NCI-H510A treated with DMSO at 0.1 percent for 48 hours (cell line): ENCODE results near the gene SLC6A11.
A peak's percentile ranks its signal among the peaks of the same experiment; 100 is the strongest.

Experiments used
- DNase-seq: peaks from one replicate; lab custom pipeline; 2025; lab: John Stamatoyannopoulos, UW

SLC6A11 gene

DNA sequence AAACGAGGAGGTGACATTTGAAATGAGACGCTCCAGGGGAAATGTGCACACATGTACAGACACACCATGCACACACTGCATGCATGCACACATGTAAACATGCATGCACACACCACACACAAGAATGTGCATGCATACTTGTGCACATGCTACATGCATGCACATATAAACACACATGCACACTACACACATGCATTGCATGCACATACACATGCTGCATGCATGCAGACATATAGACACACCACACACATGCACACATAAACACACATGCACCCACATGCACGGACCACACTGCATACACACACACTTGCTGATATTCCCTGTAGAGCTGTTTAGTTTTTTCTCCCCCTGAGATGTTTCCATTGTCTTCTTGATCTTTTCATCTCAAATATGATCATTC is 138.7 kb downstream of the SLC6A11 start:
- no peak for DNase-seq

DNA sequence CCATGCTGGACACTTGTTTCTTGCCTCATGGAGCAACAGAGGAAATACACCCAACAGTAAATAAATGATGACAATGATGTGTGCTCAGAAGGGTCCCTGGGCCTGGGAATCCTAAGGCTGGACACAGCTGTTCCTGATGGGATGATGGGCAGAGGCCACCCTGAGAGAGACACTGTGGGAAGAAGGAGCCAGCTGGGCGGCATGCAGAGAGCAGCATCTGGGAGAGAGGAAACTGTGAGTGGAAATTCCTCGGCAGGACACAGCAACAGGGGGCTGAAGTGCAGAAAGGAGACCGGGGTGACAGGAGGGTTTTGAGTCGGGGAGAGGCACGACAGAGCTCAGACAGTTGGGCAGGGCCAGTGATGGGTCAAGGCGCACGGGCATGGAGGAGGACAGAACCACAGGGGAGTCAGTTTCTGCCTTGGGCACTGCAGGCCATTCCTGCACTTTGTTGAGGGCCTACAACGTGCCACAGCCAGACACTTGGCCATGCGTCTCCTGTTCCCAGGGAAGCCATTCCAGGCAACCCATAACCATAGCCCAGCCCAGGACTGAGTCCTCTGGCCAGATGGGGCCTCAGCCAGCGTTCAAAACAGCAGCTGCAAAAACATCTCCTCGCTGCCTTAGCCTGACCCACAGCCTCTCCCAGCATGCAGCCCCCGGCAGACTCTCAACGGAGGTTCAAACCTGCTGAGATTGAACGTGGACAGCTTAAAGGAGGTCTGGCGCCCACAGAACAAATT is 139.9 kb downstream of the SLC6A11 start:
- no peak for DNase-seq

DNA sequence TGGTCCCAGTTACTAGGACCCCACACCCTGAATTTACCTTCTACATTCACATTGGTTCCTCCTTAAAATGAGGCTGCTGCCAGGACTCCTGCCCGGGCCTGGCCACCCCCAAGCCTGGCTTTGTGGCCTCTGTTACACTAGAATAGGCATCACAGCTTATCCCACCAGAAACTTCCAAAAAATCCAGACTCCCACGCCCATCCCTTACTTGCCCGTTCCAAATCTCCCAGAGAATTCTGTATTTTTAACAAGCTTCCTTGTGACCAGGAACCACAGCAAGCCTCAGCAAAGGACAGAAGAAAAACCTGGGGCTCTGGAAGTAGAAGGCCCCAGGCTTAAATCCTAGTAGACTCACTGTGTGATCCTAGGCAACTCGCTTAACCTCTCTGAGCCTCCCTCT is 140.5 kb downstream of the SLC6A11 start:
- DNase-seq: no peak

DNA sequence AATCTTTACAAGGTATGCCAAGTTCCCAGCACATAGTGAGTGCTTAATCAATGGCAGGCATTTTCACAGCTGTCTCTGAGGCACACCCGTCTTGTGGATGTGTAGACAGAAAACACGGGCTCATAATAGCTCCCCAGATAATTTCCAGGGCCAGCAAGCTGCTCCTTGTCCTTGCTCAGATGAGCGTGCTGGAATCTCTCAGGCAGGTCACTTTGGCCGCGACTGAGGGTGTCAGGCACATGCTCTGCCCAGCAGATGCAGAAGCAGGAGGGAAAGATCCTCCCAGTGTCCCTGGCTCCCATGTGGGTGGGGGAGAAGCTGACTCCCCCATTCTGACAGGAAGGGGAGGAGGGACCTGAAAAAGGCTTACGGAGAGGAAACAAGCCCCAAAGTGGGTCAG is 141.0 kb downstream of the SLC6A11 start:
- DNase-seq: no peak

- peak; percentile 26 for DNase-seq
Observed at GRCh38 chr3:10957976-10958749, 142.1 kb downstream of the SLC6A11 start.

- no peak for DNase-seq
Observed at GRCh38 chr3:10960255-10960654, 144.2 kb downstream of the SLC6A11 start.

DNA sequence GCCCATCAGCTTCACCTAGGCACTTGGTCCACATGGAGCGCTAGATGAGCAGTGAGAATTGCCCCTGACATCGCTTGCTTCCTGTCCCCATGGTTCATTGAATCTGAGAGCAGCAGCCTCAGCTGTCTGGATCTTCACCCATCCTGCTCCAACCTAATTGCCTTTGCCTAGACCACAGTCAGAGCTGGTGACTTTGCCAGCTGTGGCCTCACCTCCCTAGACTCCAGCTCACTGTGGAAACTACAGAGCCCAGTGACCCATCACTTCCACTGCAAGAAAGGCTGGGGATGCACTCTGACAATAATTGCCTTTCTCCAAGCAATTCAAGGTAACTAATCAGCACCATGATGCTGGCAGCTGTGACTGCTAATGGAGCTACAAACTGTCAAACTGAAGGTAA is 145.9 kb downstream of the SLC6A11 start:
- DNase-seq: peak; percentile 1

DNA sequence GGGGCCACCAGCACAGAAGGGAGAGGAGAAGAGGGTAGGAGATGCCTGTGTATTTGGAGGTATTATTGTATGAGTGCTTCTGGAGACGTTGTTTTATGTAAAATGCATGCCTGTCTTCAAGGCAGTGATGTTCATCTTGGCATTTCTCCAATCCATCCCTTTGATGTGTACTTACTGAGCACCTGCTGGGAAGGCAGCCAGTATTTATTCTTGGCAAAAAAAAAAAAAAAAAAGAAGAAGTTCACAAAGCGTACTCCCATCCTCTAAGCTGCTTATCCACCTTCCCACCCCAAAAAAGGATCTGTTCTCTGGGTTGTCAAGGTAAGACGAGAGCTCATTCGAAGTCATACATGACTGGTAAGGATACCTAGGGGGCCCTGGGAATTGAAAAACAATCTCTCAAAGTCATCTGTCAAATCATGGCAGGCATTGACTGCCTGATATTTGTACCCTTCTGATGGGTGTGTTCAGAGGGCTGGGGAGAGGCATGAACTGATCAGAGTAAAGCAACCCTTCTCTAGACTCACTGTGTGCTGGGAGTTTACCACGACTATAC is 146.5 kb downstream of the SLC6A11 start:
- peak; percentile 0 for DNase-seq

DNA sequence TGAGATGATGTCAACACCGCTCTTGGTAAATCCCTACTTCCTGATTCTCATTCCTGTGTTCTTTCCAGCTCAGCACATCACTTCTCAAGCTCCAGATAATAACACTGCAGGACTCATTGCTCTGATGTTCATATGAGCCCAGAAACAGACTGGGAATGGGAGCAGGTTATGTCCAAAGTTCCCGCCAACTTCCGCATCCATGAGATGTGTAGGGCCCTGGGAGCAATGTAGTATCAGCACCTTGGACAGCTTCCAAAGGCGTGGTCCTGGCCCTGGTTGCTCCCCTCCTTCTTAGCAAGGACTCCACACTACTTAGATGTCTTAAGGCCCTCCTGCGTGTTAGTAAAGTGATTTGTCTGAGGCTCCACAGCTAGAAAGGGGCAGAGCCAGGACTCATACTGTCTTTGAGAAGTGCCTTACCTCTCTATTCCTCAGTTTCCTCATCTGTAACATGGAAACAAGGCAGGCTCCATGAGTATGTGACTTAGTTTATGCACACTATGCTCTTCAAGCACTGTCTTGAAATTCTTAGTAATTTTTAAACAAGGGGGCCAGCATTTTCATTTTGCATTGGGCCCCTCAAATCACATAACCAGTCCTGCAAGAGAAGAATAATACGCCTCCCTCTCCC is 148.6 kb downstream of the SLC6A11 start:
- DNase-seq: no peak

DNA sequence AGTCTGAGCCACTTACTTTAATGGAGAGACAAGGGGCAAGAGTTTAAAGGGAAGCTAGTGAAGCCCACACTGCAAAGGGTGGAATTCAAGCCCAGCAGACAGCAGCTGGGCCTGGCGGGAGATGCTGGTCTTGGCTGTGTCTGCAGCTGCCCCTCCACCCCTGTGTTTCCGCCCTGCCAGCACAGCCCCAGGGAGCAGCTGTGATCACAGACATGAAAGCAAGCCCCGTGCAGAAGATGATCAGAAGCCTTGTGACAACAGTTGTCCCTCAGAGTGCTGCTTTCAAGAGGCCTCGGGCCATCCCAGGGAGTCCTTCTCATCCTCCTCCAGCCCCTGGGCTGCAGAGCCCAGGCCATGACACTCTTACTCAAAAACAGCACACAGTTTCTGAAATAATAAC is 152.4 kb downstream of the SLC6A11 start:
- DNase-seq: peak; percentile 10

DNA sequence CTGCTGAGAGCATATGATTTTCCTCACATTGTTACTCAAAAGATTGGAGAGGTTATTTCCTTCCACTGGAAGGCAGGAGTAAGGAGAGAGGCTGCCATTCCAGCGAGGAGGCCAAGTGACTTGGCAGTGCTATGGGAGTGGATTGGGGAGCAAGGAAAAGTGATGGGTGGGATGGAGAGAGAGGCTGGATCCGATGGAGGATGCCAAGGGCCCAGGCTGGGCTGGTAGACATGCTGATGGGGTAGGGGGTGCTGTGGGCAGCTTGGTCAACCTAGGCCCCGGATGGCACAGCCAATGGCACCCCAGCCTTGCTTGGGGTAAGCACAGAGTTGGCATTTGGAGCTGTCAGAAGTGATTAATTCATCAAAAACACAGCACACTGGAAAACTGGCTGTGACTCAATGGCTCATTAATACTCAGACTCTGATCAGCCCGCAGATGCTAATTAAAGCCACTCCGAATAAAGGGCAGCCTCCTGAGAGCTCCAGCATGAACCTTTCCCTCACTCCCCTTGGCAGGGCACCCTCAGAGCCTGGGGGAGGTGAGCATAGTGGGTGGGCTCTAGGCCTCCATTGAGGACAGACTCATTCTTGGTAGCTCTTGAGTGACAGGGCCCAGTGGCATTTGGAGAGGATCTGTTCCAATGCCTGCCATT is 154.4 kb downstream of the SLC6A11 start:
- DNase-seq: no peak

- DNase-seq: no peak
Observed at GRCh38 chr3:10972072-10972782, 156.2 kb downstream of the SLC6A11 start.

DNA sequence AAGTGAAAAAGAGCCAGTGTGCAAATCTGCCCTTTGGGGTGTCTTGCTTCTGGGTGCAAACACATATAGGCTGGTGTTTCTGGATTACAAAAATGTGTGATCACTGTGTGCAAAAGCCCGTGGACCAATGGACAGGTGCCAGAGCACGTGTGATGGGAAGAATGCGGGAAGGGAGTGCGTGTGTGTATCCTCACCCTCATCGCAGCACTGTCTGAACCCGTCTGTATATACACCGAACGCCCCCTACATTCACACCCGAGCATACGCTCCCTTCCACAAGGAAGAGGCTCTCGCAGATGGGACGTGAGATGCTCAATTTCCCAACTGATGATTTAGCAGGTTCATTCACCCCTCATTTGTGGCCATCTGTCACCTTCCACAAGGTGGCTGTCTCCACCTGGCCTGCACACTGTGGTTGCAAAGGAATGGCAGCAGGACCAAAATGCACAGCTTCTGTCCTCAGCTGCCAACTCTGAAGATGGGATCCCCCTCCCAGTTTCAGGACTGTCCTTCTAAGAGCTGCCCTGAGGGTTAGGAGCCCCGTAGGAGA is 157.1 kb downstream of the SLC6A11 start:
- DNase-seq: no peak

DNA sequence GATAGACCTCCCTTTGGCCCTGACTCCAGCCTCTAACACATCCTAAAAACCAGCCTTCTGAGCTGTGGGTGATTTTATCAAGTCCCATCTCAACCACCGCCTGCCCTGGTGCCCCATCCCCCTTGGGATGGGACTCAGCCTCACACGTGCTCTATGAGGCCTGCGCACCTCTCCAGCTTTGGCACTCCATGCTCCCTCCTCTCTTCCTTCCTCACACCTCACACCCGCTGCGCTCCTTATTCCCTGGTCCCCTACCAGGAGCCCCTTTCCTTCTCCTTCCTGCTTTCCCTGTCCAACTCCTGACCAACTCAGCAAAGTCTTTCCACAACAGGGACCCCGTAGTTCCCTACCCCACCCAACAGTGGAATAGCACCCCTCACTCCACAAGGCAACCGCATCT is 158.1 kb downstream of the SLC6A11 start:
- no peak for DNase-seq

DNA sequence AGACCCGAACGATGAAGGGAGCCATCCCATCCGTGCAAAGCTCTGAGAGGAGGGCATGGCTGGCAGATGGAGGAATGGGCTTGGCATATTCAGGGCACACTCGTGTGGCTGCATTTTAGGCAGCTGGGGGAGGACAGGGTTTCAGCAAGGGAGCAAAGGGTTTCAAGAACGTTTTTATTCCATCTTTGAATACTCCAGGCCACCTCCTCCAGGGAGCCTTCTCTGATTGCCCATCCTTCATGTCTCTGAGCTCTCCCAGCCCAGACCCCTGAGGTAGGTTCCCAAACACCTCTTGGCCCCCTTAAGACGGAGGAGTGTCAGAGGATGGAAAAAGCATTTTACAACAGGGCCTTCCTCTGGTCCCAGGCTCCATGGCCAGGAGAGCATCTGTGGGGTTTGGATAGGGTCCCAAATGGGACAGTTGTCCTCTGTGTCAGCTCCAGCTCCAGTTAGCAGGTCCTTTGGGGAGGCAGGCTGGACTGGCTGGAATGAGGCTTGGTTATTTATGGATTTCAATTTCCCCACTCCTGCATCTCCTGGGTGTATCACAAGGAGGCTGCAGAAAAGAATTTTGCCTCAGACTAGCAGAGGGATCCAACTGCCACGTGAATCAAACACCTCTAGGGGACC is 158.8 kb downstream of the SLC6A11 start:
- DNase-seq: no peak

DNA sequence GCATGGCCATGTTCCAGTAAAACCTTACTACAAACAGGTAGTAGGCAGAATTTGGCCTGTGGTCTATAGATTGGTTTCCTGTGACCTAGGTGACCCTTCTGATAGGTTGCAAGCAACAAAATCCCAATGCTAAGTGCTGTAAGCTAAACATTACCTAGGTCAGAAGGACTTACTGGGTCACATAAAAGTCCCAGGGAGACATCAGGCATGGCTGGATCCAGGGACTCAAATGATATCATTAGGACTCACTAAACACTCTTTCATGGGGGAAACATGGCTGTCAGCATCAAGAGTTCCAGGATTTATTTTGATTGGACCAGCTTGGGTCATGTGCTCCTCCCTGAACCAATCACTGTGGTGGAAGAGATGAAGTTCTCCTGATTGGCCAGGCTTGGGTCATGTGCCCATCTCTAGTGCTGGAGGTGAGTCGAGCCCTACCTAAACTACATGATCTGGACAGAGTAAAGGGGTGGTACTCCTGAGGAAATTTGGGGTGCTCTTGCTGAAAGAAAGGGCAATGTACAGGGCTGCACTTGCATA is 159.7 kb downstream of the SLC6A11 start:
- no peak for DNase-seq

DNA sequence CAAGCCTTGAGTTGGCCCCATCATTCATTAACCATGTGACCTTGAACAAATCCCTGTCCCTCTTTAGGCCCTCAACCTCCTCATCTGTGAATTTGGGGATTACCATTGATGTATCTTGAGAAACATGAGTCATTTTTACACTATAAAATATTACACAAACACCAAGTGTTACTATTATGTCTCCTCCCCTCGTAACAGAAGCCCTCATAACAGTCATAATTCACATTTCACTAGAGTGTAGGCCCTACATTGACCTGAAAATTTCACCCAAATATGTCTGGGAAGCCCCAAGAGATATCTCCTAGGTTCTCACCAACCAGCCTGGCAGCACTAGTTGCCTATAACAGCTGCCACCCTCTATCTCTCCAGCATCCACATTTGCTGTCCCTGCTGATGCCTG is 160.7 kb downstream of the SLC6A11 start:
- DNase-seq: no peak

- no peak for DNase-seq
Observed at GRCh38 chr3:10977892-10978510, 162.0 kb downstream of the SLC6A11 start.

GRCh38 chr3:10978956-10979355 is 162.9 kb downstream of the SLC6A11 start:
- no peak for DNase-seq

DNA sequence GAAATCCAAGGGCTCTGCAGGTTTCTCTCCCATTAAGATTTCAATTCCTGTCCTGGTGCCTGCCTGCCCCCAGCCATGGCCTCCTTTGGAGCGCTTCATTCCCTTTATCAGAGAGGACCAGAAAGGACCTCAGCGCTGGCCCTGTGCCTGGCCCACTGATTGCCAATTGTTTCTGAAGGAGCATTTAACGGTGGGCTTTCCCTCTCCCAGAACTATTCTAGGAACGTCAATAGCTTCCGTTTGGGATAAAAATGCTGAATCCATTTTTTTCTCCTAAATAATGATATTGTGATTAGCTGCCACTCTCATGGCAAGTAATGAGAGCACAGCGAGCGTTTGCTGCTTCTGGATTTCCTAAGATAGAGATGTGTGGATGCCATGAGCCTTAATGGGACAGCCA is 164.3 kb downstream of the SLC6A11 start:
- no peak for DNase-seq
